Fibroblast of the aortic adventitia (primary cell): Measurements from ENCODE around the gene NAA10. TPM values are rescaled to one million over a fixed set of nuclear protein-coding genes. Genes with fewer than 3 reads are reported as not detected.

Experiments used
- DNase-seq: peaks from one replicate; pipeline ENCODE4 v3.0.0-alpha.2; 2010; ENCODE audit warnings: low read depth
- H3K4me3 ChIP-seq: 2 replicates; pipeline ENCODE4 v1.5.1; 2011; ENCODE audit warnings: low read depth, mild to moderate bottlenecking, control low read depth, low read length, moderate library complexity
- CTCF ChIP-seq: IDR thresholded peaks from 2 replicates; pipeline ENCODE4 v1.5.1; 2011; ENCODE audit warnings: mild to moderate bottlenecking, low read length, control low read depth, inconsistent platforms; ENCODE audit not compliant: insufficient read depth
- total RNA-seq: library from RNA; depleted of rRNA; stranded (reverse); fragments of >200 nt; gene quantifications from 2 replicates; pipeline ENCODE4 v1.2.3, GENCODE V29; 2012; ENCODE audit warnings: low replicate concordance

NAA10 gene
- total RNA-seq, 1 donor, result 84.7 TPM

GRCh38 chrX:153954558-153955227, 19.9 kb upstream of the NAA10 start:
- no peak for DNase-seq
- H3K4me3 ChIP-seq, result no peak overlapping the region
- no peak for TF ChIP-seq CTCF

- H3K4me3 ChIP-seq, result no peak overlapping the region
- no peak for TF ChIP-seq CTCF
- no peak for DNase-seq
These were observed 19.2 kb upstream of the NAA10 start for GRCh38 chrX:153953892-153954557.

GRCh38 chrX:153953342-153953830, 18.5 kb upstream of the NAA10 start:
- peak; percentile 96 for TF ChIP-seq CTCF
- peak; percentile 58 for DNase-seq
- H3K4me3 ChIP-seq, result no peak overlapping the region

DNA sequence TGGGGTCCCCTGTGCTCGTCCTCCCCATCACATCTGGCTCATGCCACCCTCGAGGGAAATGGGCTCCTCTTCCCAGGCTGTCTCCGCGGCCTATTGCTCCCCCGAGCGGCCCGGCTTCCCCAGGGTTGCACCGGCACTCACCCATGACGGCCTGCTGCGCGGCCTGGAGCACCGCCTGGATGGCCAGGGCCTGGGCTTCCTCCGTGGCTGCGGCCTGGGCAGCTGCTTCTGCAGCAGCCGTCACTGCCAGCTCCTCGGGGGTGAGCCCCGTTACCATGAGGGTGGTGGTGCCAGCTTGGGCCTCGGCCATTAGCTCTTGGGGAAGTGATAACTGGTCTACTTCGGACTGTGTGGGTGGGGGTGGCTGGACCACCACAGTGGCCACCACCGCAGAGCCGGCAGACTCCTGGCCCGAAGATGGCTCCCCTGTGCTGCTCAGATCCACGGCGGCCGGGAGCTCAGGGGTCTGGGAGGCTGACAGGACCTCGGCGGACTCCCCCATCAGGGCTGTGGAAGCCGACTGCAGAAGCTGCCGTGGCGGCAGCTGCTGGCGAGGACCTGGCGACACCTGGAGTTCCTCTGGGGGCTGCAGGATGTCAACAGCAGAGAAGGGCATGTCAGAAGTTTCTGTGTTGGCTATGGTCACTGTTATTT, 17.7 kb upstream of the NAA10 start:
- no peak overlapping the region for H3K4me3 ChIP-seq
- no peak for DNase-seq
- no peak for TF ChIP-seq CTCF

- no peak for DNase-seq
- no peak overlapping the region for H3K4me3 ChIP-seq
- no peak for TF ChIP-seq CTCF
These were observed 17.0 kb upstream of the NAA10 start for GRCh38 chrX:153951683-153952372.

DNA sequence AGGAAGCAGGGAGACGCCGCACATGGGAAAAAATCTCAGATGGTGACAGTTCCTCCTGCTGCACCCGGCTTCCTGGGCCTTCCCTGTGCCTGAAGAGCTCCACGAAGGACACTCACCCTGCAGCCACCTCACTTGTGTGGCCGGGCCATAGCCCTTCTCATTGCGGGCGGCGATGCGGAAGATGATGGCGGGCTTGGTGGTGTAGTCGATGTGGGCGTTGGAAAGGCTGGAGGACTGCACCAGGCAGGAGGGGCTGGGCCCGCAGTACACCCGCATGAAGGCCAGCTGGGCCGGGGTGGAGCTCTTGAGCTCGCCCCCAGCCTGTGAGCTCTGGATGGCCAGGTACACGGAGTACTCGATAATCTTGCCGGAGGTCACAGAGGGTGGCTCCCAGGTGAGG, 15.3 kb upstream of the NAA10 start:
- no peak overlapping the region for H3K4me3 ChIP-seq
- TF ChIP-seq CTCF, result no peak
- DNase-seq, result no peak
